Measurements from ENCODE around the gene CAPNS1. TPM values are rescaled to one million over a fixed set of nuclear protein-coding genes. Genes with fewer than 3 reads are reported as not detected.

CAPNS1 gene
- total and polyA plus RNA-seq, 2 of the 13 experiments (the other 11 are each of a cell fraction or from before 2014, with no cell fraction given): 322 to 526 TPM

GRCh38 chr19:36139473-36140303, at the start of gene CAPNS1 (continued):
- no peak for TF ChIP-seq ZBTB33 (CRISPR knock-in tag; IDR thresholded peaks at IDR 0.05)
- no peak for TF ChIP-seq ZFYVE20 (CRISPR knock-in tag; IDR thresholded peaks at IDR 0.05; ENCODE audit: borderline replicate concordance, low read depth)
- no peak for TF ChIP-seq PHF21A (CRISPR knock-in tag; IDR thresholded peaks at IDR 0.05)
- peak; percentile 57; the same call in 1 of the 2 replicates for TF ChIP-seq FOSL1 (CRISPR knock-in tag; IDR thresholded peaks at IDR 0.05; ENCODE audit: borderline replicate concordance)
- 0 out of 2 replicates have a peak, but pooled peaks have one; percentile 43 for TF ChIP-seq ZNF766 (CRISPR knock-in tag; IDR thresholded peaks at IDR 0.05; ENCODE audit: borderline replicate concordance)
- TF ChIP-seq ZBTB7A (CRISPR knock-in tag; IDR thresholded peaks at IDR 0.05): peak; percentile 68; the same call in 1 of the 2 replicates
- 0 out of 2 replicates have a peak, but pooled peaks have one; percentile 49 for TF ChIP-seq ZNF609 (CRISPR knock-in tag; IDR thresholded peaks at IDR 0.05; ENCODE audit: borderline replicate concordance)
- TF ChIP-seq AKAP8 (CRISPR knock-in tag; IDR thresholded peaks at IDR 0.05): peak; percentile 99
- TF ChIP-seq ZNF547 (CRISPR knock-in tag; IDR thresholded peaks at IDR 0.05): 0 out of 2 replicates have a peak, but pooled peaks have one; percentile 56
- peak; percentile 62 for TF ChIP-seq ASH2L (IDR thresholded peaks at IDR 0.05; ENCODE audit: insufficient read length, low read depth, low read length)
- no peak for TF ChIP-seq RFX5 (IDR thresholded peaks at IDR 0.05; ENCODE audit: low read depth, low read length)
- no peak for TF ChIP-seq SCMH1 (CRISPR knock-in tag; IDR thresholded peaks at IDR 0.05; ENCODE audit: borderline replicate concordance)
- TF ChIP-seq ZNF709 (CRISPR knock-in tag; IDR thresholded peaks at IDR 0.05): no peak; the same call in 1 of the 2 replicates
- TF ChIP-seq SMAD3 (CRISPR knock-in tag; IDR thresholded peaks at IDR 0.05): peak; percentile 36; the same call in 1 of the 2 replicates
- TF ChIP-seq RFX3 (CRISPR knock-in tag; IDR thresholded peaks at IDR 0.05): no peak
- peak; percentile 93 for TF ChIP-seq FOSL2 (CRISPR knock-in tag; IDR thresholded peaks at IDR 0.05)
- peak; percentile 43; the same call in 1 of the 2 replicates for TF ChIP-seq ZNF501 (CRISPR knock-in tag; IDR thresholded peaks at IDR 0.05)
- TF ChIP-seq ZZZ3 (CRISPR knock-in tag; IDR thresholded peaks at IDR 0.05; ENCODE audit: borderline replicate concordance): 0 out of 2 replicates have a peak, but pooled peaks have one; percentile 43
- no peak for TF ChIP-seq U2AF2 (IDR thresholded peaks at IDR 0.05; ENCODE audit: low read depth, low read length)
- TF ChIP-seq DBP (CRISPR knock-in tag; IDR thresholded peaks at IDR 0.05; ENCODE audit: not compliant biosample characterization): peak; percentile 64
- TF ChIP-seq HDAC2 (CRISPR knock-in tag; IDR thresholded peaks at IDR 0.05): peak; percentile 33; the same call in 1 of the 2 replicates
- peak; percentile 52; the same call in 1 of the 2 replicates for TF ChIP-seq ZNF317 (CRISPR knock-in tag; IDR thresholded peaks at IDR 0.05)

Data from HepG2 (cell line).